ENCODE data around the gene ELP4. TPM values are rescaled to one million over a fixed set of nuclear protein-coding genes. Genes with fewer than 3 reads are reported as not detected.

ELP4 gene
- total and polyA plus RNA-seq, 2 experiments from 2014 or later = 28.2 to 38.3 TPM

- Histone ChIP-seq H3K27ac (ENCODE audit: low read depth) (no peak overlapping the region), H3K4me2 (peak overlapping the region; percentile 74), H3K36me3 (ENCODE audit: insufficient read depth) (no peaks in the 10 kb centered on the region), H3F3A (replicated peaks; ENCODE audit: low read depth) (peaks cover 62% of the 10 kb centered on the region), H3K9me2 (ENCODE audit: insufficient read depth) (no peaks in the 10 kb centered on the region), H2AFZ (no peak overlapping the region), H3K79me2 (replicated peaks; ENCODE audit: insufficient read depth) (no peaks in the 10 kb centered on the region), H3K27me3 (ENCODE audit: insufficient read depth) (peaks cover 97% of the 10 kb centered on the region), H3K4me1 (ENCODE audit: insufficient read depth) (peaks cover 70% of the 10 kb centered on the region), H3K4me3 (peak overlapping the region; percentile 71), H4K20me1 (replicated peaks; ENCODE audit: insufficient read depth) (no peaks in the 10 kb centered on the region)
- Mint-ChIP-seq H3K4me1 (peaks cover 64% of the 10 kb centered on the region), H3K4me3 (peak overlapping the region; percentile 57), H3K27me3 (ENCODE audit: insufficient read depth, low read depth, poor library complexity) (peaks cover 100% of the 10 kb centered on the region), H3K9me3 (peaks cover 2% of the 10 kb centered on the region; the same call in 2 of the 3 replicates), H3K36me3 (ENCODE audit: low read depth) (no peaks in the 10 kb centered on the region), H3K27ac (no peak overlapping the region)
- TF ChIP-seq STAT1 (IDR thresholded peaks at IDR 0.05; ENCODE audit: unreplicated experiment) = no peak
- TF ChIP-seq ZNF114 (CRISPR knock-in tag; IDR thresholded peaks at IDR 0.05) = no peak
- TF ChIP-seq NANOG (IDR thresholded peaks at IDR 0.05; ENCODE audit: borderline replicate concordance) = no peak
- TF ChIP-seq ZNF331 (CRISPR knock-in tag; IDR thresholded peaks at IDR 0.05; ENCODE audit: low read depth) = no peak
- TF ChIP-seq REST (IDR thresholded peaks at IDR 0.05; ENCODE audit: unreplicated experiment) = no peak
- TF ChIP-seq ETS1 (IDR thresholded peaks at IDR 0.05) = no peak
- no peak for TF ChIP-seq CREB1 (CRISPR knock-in tag; IDR thresholded peaks at IDR 0.05; ENCODE audit: low read depth)
- no peak for TF ChIP-seq ZNF462 (CRISPR knock-in tag; IDR thresholded peaks at IDR 0.05)
- no peak for TF ChIP-seq EZH2phosphoT487 (IDR thresholded peaks at IDR 0.05; ENCODE audit: unreplicated experiment)
- TF ChIP-seq POLR2AphosphoS5 (IDR thresholded peaks at IDR 0.05; ENCODE audit: low read depth) = no peak
- TF ChIP-seq JUNB (IDR thresholded peaks at IDR 0.05; ENCODE audit: unreplicated experiment) = no peak
- TF ChIP-seq CTCF (conservative IDR thresholded peaks at IDR 0.05; ENCODE audit: low read depth in 2 of 2) = no peak
- TF ChIP-seq EZH2 (IDR thresholded peaks at IDR 0.05; ENCODE audit: low read depth, unreplicated experiment) = no peak
- DNase-seq (ENCODE audit: low spot score) (no peak), ATAC-seq (no peak)
These were observed 311.7 kb downstream of the ELP4 start for GRCh38 chr11:31821235-31821764.
